Measurements from ENCODE around the gene PCDHB12.

DNA sequence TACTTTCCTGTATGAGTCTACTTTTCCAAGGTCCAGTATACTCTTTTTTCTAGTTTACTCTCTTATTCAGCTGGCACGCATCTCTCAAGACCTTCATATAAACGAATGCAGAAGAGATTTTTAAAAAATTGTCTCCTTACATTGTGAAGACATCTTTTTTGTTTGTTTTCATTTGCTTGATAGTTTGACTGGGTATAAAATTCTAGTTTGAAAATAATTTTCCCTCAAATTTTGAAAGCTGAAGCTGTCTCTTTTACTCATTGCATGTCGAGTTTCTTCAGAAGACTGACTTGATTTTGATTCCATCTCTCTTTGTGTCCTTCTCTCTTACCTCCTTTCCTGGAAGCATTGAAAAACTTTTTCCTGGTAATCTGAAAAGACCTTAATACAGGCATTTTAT lies 12.2 kb upstream of the PCDHB12 start:
- TF ChIP-seq, protein P1, sequence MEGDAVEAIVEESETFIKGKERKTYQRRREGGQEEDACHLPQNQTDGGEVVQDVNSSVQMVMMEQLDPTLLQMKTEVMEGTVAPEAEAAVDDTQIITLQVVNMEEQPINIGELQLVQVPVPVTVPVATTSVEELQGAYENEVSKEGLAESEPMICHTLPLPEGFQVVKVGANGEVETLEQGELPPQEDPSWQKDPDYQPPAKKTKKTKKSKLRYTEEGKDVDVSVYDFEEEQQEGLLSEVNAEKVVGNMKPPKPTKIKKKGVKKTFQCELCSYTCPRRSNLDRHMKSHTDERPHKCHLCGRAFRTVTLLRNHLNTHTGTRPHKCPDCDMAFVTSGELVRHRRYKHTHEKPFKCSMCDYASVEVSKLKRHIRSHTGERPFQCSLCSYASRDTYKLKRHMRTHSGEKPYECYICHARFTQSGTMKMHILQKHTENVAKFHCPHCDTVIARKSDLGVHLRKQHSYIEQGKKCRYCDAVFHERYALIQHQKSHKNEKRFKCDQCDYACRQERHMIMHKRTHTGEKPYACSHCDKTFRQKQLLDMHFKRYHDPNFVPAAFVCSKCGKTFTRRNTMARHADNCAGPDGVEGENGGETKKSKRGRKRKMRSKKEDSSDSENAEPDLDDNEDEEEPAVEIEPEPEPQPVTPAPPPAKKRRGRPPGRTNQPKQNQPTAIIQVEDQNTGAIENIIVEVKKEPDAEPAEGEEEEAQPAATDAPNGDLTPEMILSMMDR (IDR thresholded peaks at IDR 0.05) = no peak
- TF ChIP-seq POLR2A (IDR thresholded peaks at IDR 0.05) = no peak

Measured in esophagus squamous epithelium (tissue), 4 donors.